GM19372 (cell line): Measurements from ENCODE around the gene AMHR2.
A peak's percentile ranks its signal among the peaks of the same experiment; 100 is the strongest.

Source experiments
- ATAC-seq: cut with Tn5 transposase; IDR thresholded peaks from one replicate; pipeline ENCODE4 v1.9.1; 2021; ENCODE audit warnings: mild to moderate bottlenecking, low read depth, moderate library complexity; ENCODE audit not compliant: unreplicated experiment

The AMHR2 gene

DNA sequence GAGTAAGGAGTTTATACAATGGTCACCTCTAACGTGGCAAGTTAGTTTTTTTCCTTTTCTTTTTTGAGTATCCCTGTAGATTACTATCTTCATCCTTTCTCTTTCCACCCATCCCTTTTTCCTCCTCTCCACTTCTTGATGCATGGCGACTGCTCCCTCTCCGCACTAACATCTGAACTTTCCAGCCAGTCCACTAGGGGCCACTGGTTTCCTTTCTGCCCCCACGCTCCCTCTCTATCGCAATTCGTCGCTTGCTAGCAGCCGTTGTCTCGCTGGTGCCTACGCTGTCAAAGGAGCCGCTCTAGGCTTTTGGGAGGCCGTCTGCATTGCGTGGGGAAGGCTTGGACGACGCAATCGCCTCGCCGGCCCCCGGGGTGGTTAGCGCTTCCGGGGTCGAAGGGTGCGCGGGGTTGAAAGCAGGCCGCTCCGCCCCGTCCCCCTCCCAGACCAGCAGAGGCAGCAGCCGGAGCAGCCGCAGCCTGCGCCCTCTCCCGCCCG, 28.1 kb downstream of the AMHR2 start, which contains the start of gene PCBP2:
PCBP2 (plus strand) TSS at position 442 of the 498 bp plus-strand sequence. CDS start 2,699 bp downstream, outside the sequence.
- ATAC-seq: peak; percentile 96

DNA sequence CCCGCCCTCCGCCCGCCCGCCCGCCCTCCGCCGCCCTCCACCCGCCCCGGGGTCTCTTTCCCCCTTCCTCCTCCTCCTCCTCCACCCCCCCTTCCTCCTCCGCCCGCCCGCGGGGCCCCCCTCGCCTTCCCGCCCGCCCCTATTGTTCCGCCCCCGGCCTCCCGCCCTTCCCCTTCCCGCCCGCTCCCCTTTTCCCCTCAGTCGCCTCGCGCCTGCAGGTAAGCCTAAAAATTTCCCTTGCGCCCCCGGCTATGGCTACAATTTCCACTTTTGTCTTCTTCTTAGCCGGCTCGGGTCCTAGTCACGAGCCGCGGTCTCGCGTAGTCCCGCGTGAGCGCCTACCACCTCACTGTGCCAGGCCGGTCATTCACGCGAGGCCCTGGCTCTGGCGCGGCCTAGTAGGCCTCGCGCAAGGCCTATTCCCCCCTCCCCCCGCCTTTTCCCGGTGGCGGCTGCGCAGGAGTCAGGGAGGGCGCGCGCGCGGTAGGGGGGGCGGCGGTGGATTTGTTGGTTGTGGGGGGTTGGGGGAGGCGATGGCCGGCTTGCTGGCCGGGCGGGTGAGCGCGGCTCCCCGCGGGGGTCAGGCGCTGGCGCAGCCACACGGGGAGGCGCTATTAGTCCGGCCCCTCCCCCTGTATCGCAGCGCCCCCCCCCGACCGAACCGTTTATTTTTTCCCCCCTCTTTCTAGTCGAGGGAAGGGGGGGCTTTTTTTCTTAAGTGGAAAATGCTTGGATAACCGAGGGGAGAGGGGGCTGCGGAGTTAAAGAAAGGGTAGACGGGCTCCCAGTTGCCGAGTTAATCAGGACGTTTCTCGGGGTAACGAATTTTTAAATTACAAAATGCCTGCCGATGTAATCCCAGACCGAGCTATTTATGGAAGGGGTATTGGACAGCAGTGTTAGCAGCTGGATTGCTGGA, 28.8 kb downstream of the AMHR2 start:
- ATAC-seq: no peak

DNA sequence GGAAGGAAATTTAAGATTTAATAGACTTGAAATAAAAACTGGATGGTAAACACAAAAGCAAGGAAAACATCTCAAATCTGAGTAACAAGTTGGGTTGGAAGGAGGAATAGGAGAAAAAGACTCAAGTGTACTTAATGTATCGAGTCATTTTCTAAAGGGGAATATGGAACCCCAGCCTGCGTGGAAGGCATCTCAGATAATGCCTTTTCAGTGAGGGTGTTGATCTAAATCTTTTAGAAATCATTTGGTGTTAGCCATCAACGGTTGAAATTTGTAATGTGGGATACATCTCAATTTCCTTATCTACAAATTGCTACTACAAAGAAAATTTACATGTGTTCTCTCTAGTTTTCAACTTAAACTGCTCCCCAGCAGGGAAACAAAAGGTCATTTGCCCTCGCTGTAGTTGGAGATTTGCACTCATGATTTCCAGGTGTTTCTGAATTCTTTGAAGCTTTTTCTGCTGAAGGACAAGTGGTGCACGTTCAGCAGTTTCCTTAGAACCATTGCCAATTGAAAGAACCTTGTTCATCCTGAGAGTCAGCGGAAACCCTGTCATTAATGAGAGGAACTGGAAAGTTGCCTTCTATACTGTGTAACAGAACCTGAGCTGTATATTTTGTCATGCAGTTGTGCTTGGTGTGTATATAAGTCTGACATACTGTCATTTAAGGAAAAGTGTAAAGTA, 30.4 kb downstream of the AMHR2 start:
- ATAC-seq: no peak

- no peak for ATAC-seq
Measured at GRCh38 chr12:53454707-53455106, 31.1 kb downstream of the AMHR2 start.

- ATAC-seq: no peak
Measured at GRCh38 chr12:53456654-53457366, 33.2 kb downstream of the AMHR2 start.

GRCh38 chr12:53459097-53459496, 35.4 kb downstream of the AMHR2 start:
- no peak for ATAC-seq

GRCh38 chr12:53461059-53461458, 37.4 kb downstream of the AMHR2 start:
- no peak for ATAC-seq

DNA sequence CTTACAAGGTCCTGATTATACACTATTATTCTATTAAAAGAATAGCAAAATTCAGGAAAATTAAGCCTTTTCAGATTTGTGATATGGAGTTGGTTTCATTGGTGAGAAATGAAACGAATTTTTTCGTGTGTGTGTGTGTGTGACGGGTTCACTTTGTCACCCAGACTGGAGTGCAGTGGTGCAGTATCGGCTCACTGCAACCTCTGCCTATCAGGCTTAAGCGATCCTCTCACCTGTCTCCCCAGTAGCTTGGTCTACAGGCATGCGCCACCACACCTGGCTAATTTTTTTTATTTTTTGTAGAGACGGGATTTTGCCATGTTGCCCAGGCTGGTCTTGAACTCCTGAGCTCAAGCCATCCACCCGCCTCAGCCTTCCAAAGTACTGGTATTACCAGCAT, 37.9 kb downstream of the AMHR2 start:
- no peak for ATAC-seq

- no peak for ATAC-seq
Measured at GRCh38 chr12:53462935-53463334, 39.3 kb downstream of the AMHR2 start.

GRCh38 chr12:53463802-53464560, 40.3 kb downstream of the AMHR2 start:
- no peak for ATAC-seq

DNA sequence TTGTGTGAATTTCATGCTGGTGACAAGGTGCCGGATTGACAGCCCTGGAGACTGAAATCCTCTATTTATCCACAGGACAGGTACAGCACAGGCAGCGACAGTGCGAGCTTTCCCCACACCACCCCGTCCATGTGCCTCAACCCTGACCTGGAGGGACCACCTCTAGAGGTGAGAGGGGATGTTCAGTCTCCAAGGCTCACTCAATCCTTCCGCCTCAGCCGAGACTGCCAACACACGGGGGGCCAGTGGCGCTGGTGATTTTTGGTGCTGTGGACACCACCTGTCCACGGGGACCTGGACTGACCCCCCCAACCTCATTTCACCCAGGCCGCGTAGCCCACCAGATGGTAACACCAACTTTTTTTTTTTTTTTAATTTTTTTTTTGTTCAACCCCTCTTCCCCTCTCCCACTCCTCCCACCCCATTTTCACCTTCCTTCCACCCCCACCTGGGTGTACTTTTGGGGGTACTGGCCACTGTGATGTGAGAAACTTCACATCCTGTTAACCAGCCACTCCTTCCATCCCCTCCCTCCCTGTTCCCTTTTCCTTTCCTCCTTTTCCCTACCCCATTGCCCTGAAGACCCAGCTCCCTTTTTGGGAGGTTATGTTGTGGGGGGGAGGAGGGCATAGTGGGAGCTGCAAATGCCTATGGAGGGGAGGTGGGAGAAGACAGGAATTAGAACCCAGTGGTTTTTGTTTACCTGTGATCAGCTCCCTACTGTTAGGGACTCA, 41.2 kb downstream of the AMHR2 start:
- ATAC-seq: no peak

- no peak for ATAC-seq
Measured at GRCh38 chr12:53465679-53466078, 42.0 kb downstream of the AMHR2 start.

DNA sequence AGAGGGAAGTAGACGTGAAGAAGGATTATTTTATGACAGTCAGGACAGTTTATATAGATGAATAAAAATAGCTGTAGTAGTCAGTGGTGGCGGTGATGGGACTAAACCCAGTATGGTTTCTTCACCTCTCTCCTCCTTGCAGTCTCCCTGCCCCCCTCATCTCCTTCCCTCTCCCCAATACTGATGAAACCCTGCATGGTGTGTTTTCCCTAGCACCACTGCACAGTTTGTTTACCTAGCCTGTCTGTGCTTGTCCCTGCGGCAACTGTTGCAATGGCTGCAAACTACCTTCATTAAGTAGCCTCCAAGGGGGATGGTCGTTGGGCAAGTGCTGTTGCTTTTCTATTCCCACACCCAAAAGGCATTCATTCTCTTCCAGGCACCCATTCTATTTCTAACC, 43.0 kb downstream of the AMHR2 start:
- no peak for ATAC-seq

GRCh38 chr12:53467082-53467481, 43.4 kb downstream of the AMHR2 start:
- no peak for ATAC-seq

GRCh38 chr12:53467880-53468279, 44.2 kb downstream of the AMHR2 start:
- ATAC-seq: no peak

DNA sequence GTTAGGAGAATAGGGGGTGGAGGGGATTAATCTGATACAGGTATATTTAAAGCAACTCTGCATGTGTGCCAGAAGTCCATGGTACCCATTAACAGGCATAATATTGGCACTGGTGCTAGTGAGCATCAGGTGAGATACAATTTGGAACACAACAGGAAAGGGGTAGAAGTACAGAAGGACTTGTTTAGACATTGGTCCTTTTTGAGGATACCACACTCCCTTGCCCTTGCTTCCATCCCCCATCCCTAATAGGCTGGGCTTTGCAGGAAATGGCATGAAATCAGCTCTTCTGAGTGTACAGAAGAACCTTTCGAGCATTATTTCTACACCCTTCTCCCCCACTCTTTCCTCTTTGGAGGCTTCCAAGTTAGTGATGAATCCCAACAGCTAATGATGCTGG, 44.6 kb downstream of the AMHR2 start:
- no peak for ATAC-seq

DNA sequence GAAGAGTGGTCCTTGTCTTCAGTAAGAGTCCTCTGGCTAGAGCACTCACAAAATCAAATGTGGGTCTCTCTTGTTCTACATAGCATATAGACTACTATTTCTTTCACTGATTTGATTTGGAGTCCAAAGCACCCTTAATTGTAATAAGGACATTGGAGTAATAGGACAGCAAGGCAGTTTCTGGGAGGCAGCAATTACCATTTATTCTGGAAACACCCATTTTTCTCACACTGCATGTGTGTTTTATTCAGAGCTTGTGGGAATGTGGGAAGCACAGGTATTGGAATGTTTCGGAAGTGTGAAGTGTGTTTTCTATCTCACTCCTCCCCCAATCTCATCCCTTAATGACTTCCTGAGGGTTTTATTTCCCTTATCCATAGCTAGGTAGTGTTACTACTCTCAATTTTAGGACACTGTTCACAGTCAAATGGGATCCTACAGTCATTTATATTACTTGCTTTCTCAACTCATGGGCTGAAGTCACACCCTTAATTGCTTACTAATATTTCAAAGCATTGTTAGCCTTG, 48.5 kb downstream of the AMHR2 start:
- ATAC-seq: no peak

- ATAC-seq: no peak
Measured at GRCh38 chr12:53474077-53474476, 50.4 kb downstream of the AMHR2 start.

DNA sequence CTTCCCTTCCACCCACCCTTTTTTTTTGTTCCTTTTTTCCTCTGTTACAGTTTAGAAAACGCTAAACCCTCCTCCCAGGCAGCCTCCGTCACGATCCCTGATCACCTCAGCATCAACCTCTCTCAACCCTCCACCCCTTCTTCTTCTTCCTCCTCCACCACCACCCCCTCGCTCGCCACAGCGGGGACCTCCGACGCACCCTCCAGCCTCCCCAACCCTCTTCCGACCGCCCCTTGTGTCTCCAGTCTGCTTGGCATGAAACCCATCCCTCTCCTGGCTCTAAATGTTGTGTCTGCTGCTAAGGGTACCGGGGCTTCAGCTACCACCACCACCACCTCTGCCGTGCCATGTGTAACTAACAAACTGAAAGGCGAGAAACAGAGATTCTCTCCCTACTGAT, 51.2 kb downstream of the AMHR2 start:
- ATAC-seq: no peak
